Measurements from ENCODE around the gene ELOVL6. TPM values are rescaled to one million over a fixed set of nuclear protein-coding genes. Genes with fewer than 3 reads are reported as not detected.

ELOVL6 gene
- total RNA-seq, 4 donors from 2014 or later, result 15.9 to 32.2 (median 20.4) TPM

GRCh38 chr4:110034026-110034393 lies 164.4 kb downstream of the ELOVL6 start:
- TF ChIP-seq POLR2A (IDR thresholded peaks at IDR 0.05) (no peak), CTCF (IDR thresholded peaks at IDR 0.05) (no peak)
- peak in 1 of 2 donors; percentile 22 for DNase-seq (ENCODE audit: low spot score in 2 of 2)
- intact Hi-C loops (cut with DNase I; ENCODE audit: low total_unique reads), result no loop called here
- no peak overlapping the region for H3K4me3 ChIP-seq (ENCODE audit: low read depth, poor library complexity, severe bottlenecking)
- WGBS, 2 donors, result 55 to 67% methylated on average over 3 of the region's 3 CpGs

- DNase-seq (ENCODE audit: low spot score in 2 of 2), result no peak
- 45 to 46% methylated on average over 8 of the region's 8 CpGs for WGBS, 2 donors
- intact Hi-C loops (cut with DNase I; ENCODE audit: low total_unique reads), result no loop called here
- no peak for TF ChIP-seq CTCF (IDR thresholded peaks at IDR 0.05)
- TF ChIP-seq POLR2A (IDR thresholded peaks at IDR 0.05), result no peak
- H3K4me3 ChIP-seq (ENCODE audit: low read depth, poor library complexity, severe bottlenecking), result no peak overlapping the region
Measured at GRCh38 chr4:110033355-110034025, 164.9 kb downstream of the ELOVL6 start.

GRCh38 chr4:110032603-110033002 lies 165.8 kb downstream of the ELOVL6 start:
- WGBS, 2 donors, result 74 to 75% methylated on average over 7 of the region's 7 CpGs
- H3K4me3 ChIP-seq (ENCODE audit: low read depth, poor library complexity, severe bottlenecking), result no peak overlapping the region
- DNase-seq (ENCODE audit: low spot score in 2 of 2), result peak in 1 of 2 donors; percentile 40
- intact Hi-C loops (cut with DNase I; ENCODE audit: low total_unique reads), result no loop called here
- TF ChIP-seq POLR2A (IDR thresholded peaks at IDR 0.05) (no peak), CTCF (IDR thresholded peaks at IDR 0.05) (no peak)

- intact Hi-C loops (cut with DNase I; ENCODE audit: low total_unique reads), result no loop called here
- WGBS, 2 donors, result 70 to 76% methylated on average over 3 of the region's 3 CpGs
- TF ChIP-seq CTCF (IDR thresholded peaks at IDR 0.05) (no peak), POLR2A (IDR thresholded peaks at IDR 0.05) (no peak)
- no peak overlapping the region for H3K4me3 ChIP-seq (ENCODE audit: low read depth, poor library complexity, severe bottlenecking)
- no peak for DNase-seq (ENCODE audit: low spot score in 2 of 2)
Measured at GRCh38 chr4:110025718-110026117, 172.7 kb downstream of the ELOVL6 start.

- no peak overlapping the region for H3K4me3 ChIP-seq (ENCODE audit: low read depth, poor library complexity, severe bottlenecking)
- no peak for TF ChIP-seq CTCF (IDR thresholded peaks at IDR 0.05)
- TF ChIP-seq POLR2A (IDR thresholded peaks at IDR 0.05), result no peak
- 93 to 96% methylated on average over 1 of the region's 1 CpG for WGBS, 2 donors
- intact Hi-C loops (cut with DNase I; ENCODE audit: low total_unique reads), result no loop called here
- no peak for DNase-seq (ENCODE audit: low spot score in 2 of 2)
Measured at GRCh38 chr4:110025056-110025455, 173.4 kb downstream of the ELOVL6 start.

- WGBS, 2 donors, result 86% methylated on average over 4 of the region's 4 CpGs
- no peak overlapping the region for H3K4me3 ChIP-seq (ENCODE audit: low read depth, poor library complexity, severe bottlenecking)
- no peak for DNase-seq (ENCODE audit: low spot score in 2 of 2)
- no peak for TF ChIP-seq CTCF (IDR thresholded peaks at IDR 0.05)
- no peak for TF ChIP-seq POLR2A (IDR thresholded peaks at IDR 0.05)
- intact Hi-C loops (cut with DNase I; ENCODE audit: low total_unique reads), result no loop called here
Measured at GRCh38 chr4:110022457-110022856, 176.0 kb downstream of the ELOVL6 start.
